Measurements from ENCODE around the gene GLIS2.

DNA sequence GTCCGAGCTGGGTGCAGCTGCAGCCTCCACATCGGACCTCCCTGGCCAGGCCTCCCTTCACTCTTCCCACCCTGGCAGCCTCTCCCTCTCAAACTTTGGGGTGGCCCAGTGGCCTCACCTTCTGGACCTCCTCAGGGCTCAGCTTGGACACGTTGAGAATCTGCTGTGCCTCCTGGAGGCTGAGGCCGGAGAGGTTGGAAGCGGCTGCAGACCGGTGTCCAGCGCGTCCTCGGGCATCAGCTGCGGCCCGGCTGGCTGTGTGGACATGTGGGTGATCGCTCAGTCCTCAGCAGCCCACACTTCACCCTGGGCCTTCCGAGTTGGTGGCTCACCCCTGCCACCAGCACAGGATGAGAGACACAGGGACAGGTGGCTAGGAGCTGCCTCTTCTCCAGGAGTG, 25.4 kb downstream of the GLIS2 start:
- TF ChIP-seq NFYA (IDR thresholded peaks at IDR 0.05; ENCODE audit: borderline replicate concordance, low read depth, low read length) (no peak), EZH2 (IDR thresholded peaks at IDR 0.05; ENCODE audit: borderline replicate concordance, control insufficient read depth, low read depth, low read length) (no peak), EP300 (IDR thresholded peaks at IDR 0.05; ENCODE audit: borderline replicate concordance in 1 of 2, control insufficient read depth in 1 of 2, low read depth in 2 of 2, low read length in 2 of 2) (no peak), POLR2A (IDR thresholded peaks at IDR 0.05; ENCODE audit: low read depth, low read length) (no peak), STAT1 (conservative IDR thresholded peaks at IDR 0.05) (no peak), RB1 (IDR thresholded peaks at IDR 0.05; ENCODE audit: borderline replicate concordance) (no peak), FOXM1 (IDR thresholded peaks at IDR 0.05; ENCODE audit: low read depth, low read length) (no peak), ZNF207 (IDR thresholded peaks at IDR 0.05; ENCODE audit: borderline replicate concordance) (no peak)
- TF ChIP-seq, protein P1, sequence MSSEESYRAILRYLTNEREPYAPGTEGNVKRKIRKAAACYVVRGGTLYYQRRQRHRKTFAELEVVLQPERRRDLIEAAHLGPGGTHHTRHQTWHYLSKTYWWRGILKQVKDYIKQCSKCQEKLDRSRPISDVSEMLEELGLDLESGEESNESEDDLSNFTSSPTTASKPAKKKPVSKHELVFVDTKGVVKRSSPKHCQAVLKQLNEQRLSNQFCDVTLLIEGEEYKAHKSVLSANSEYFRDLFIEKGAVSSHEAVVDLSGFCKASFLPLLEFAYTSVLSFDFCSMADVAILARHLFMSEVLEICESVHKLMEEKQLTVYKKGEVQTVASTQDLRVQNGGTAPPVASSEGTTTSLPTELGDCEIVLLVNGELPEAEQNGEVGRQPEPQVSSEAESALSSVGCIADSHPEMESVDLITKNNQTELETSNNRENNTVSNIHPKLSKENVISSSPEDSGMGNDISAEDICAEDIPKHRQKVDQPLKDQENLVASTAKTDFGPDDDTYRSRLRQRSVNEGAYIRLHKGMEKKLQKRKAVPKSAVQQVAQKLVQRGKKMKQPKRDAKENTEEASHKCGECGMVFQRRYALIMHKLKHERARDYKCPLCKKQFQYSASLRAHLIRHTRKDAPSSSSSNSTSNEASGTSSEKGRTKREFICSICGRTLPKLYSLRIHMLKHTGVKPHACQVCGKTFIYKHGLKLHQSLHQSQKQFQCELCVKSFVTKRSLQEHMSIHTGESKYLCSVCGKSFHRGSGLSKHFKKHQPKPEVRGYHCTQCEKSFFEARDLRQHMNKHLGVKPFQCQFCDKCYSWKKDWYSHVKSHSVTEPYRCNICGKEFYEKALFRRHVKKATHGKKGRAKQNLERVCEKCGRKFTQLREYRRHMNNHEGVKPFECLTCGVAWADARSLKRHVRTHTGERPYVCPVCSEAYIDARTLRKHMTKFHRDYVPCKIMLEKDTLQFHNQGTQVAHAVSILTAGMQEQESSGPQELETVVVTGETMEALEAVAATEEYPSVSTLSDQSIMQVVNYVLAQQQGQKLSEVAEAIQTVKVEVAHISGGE (CRISPR knock-in tag; IDR thresholded peaks at IDR 0.05), result no peak
- TF ChIP-seq, protein P2, sequence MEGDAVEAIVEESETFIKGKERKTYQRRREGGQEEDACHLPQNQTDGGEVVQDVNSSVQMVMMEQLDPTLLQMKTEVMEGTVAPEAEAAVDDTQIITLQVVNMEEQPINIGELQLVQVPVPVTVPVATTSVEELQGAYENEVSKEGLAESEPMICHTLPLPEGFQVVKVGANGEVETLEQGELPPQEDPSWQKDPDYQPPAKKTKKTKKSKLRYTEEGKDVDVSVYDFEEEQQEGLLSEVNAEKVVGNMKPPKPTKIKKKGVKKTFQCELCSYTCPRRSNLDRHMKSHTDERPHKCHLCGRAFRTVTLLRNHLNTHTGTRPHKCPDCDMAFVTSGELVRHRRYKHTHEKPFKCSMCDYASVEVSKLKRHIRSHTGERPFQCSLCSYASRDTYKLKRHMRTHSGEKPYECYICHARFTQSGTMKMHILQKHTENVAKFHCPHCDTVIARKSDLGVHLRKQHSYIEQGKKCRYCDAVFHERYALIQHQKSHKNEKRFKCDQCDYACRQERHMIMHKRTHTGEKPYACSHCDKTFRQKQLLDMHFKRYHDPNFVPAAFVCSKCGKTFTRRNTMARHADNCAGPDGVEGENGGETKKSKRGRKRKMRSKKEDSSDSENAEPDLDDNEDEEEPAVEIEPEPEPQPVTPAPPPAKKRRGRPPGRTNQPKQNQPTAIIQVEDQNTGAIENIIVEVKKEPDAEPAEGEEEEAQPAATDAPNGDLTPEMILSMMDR (IDR thresholded peaks at IDR 0.05 in 2 of 3, conservative IDR thresholded peaks at IDR 0.05 in 1 of 3; ENCODE audit: control insufficient read depth in 2 of 3, extremely low read depth in 1 of 3, insufficient read depth in 1 of 3, low read depth in 3 of 3, low read length in 3 of 3), result no peak
